ENCODE measurements around the gene ARL6IP1. TPM values are rescaled to one million over a fixed set of nuclear protein-coding genes. Genes with fewer than 3 reads are reported as not detected.

ARL6IP1 gene
- total and polyA plus RNA-seq, 2 of the 13 experiments (the other 11 are each of a cell fraction or from before 2014, with no cell fraction given), result 263 to 373 TPM

GRCh38 chr16:18834864-18835263 is 33.5 kb upstream of the ARL6IP1 start (continued):
- TF ChIP-seq ZFAT (CRISPR knock-in tag; conservative IDR thresholded peaks at IDR 0.05) (no peak), MATR3 (CRISPR knock-in tag; IDR thresholded peaks at IDR 0.05) (no peak)

- in situ Hi-C loops (cut with HindIII; ENCODE audit: extremely low pct_ligation_motif_present, low pct_unique_long_range_greater_than_20kb), result no loop called here
- CTCF ChIA-PET (ENCODE audit: low intra/inter-chr PET ratio, low total read pairs), result no interaction called here
- FAIRE-seq, result no peak
These were observed 32.6 kb upstream of the ARL6IP1 start for GRCh38 chr16:18833707-18834505.

More at GRCh38 chr16:18833707-18834505, 32.6 kb upstream of the ARL6IP1 start:
- no peak overlapping the region for H3K9ac ChIP-seq (ENCODE audit: insufficient read depth, low read depth, low read length)
- POLR2A ChIA-PET, result interaction anchor here (1.7 to 2.3 kb wide), 2 partner anchors 32 to 44 kb away, joined by 5 to 6 read pairs; partner anchors contain the start of genes ARL6IP1 and RPS15A
- DNase-seq (ENCODE audit: low spot score) (no peak), ATAC-seq (no peak; the same call in 2 of the 3 replicates)
- no peaks in the 10 kb centered on the region for H3K9me3 ChIP-seq (ENCODE audit: low read length)
- intact Hi-C loops (cut with micrococcal nuclease; ENCODE audit: unreplicated experiment), result no loop called here
- no peak overlapping the region for H3K4me2 ChIP-seq (ENCODE audit: low read depth, low read length)
- H3K4me3 ChIP-seq (replicated peaks in 1 of 3; ENCODE audit: insufficient read depth in 1 of 3, low read depth in 2 of 3, low read length in 3 of 3), result no peak overlapping the region
- BruUV-seq (replicated peaks), result no TSS peak
- no peaks in the 10 kb centered on the region for H4K20me1 ChIP-seq (ENCODE audit: insufficient read depth, low read length)
- H3K27me3 ChIP-seq (ENCODE audit: control insufficient read depth in 1 of 2, insufficient read depth in 2 of 2, low read length in 2 of 2), result no peaks in the 10 kb centered on the region
- peaks cover 61 to 89% of the 10 kb centered on the region in 2 experiments for H3K36me3 ChIP-seq (replicated peaks in 1 of 2; ENCODE audit: control insufficient read depth in 1 of 2, insufficient read depth in 2 of 2, low read length in 2 of 2)
- H3K4me1 ChIP-seq (ENCODE audit: insufficient read depth, low read length), result peaks cover 8% of the 10 kb centered on the region; the same call in 1 of the 2 replicates
- no peak for TF ChIP-seq BRF2 (CRISPR knock-in tag; IDR thresholded peaks at IDR 0.05)
- peak; percentile 71 for TF ChIP-seq RBM22 (optimal IDR thresholded peaks at IDR 0.05; ENCODE audit: low read length)
- 0 out of 2 replicates have a peak, but pooled peaks have one; percentile 8 for TF ChIP-seq CTCF (CRISPR knock-in tag; IDR thresholded peaks at IDR 0.05)
- no peak for TF ChIP-seq REST (IDR thresholded peaks at IDR 0.05; ENCODE audit: borderline replicate concordance in 1 of 2, low read depth in 1 of 2, low read length in 2 of 2)
- no peak for TF ChIP-seq GATAD1 (CRISPR knock-in tag; IDR thresholded peaks at IDR 0.05)
- no peak overlapping the region for H2AFZ ChIP-seq (ENCODE audit: low read length)
- no peak overlapping the region for H3K27ac ChIP-seq (ENCODE audit: extremely low read length, insufficient read depth, low read length)
- 96% methylated on average over 9 of the region's 9 CpGs for WGBS (ENCODE audit: low lambda C conversion rate)
- H3K79me2 ChIP-seq (ENCODE audit: insufficient read depth, low read length), result no peaks in the 10 kb centered on the region
